ENCODE results near the gene RRAGC. TPM values are rescaled to one million over a fixed set of nuclear protein-coding genes. Genes with fewer than 3 reads are reported as not detected.

The RRAGC gene
- total RNA-seq, 3 donors from 2014 or later, result 29.7 to 41.7 (median 32.5) TPM

DNA sequence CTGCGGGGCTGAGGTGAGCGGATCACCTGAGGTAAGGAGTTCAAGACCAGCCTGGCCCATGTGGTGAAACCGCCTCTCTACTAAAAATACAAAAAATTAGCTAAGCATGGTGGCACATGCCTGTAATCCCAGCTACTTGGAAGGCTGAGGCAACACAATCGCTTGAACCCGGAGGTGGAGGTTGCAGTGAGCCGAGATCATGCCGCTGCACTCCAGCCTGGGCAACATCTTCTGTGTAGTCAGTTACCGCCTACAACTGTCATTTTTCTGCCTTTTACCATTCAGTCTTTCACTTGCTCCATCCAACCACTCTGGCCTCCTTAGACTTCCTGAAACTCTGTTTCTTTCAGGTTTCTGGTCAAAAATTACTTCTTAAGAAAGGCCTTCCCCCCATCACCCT lies 11.4 kb upstream of the RRAGC start:
- TF ChIP-seq, protein P1, sequence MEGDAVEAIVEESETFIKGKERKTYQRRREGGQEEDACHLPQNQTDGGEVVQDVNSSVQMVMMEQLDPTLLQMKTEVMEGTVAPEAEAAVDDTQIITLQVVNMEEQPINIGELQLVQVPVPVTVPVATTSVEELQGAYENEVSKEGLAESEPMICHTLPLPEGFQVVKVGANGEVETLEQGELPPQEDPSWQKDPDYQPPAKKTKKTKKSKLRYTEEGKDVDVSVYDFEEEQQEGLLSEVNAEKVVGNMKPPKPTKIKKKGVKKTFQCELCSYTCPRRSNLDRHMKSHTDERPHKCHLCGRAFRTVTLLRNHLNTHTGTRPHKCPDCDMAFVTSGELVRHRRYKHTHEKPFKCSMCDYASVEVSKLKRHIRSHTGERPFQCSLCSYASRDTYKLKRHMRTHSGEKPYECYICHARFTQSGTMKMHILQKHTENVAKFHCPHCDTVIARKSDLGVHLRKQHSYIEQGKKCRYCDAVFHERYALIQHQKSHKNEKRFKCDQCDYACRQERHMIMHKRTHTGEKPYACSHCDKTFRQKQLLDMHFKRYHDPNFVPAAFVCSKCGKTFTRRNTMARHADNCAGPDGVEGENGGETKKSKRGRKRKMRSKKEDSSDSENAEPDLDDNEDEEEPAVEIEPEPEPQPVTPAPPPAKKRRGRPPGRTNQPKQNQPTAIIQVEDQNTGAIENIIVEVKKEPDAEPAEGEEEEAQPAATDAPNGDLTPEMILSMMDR (IDR thresholded peaks at IDR 0.05), result no peak
- intact Hi-C loops (cut with DNase I, micrococcal nuclease), result no loop called here
- Histone ChIP-seq H3K9me3 (no peaks in the 10 kb centered on the region), H3K4me3 (no peak overlapping the region), H3K4me1 (ENCODE audit: low read depth) (peaks cover 7% of the 10 kb centered on the region), H3K36me3 (ENCODE audit: low read depth) (no peaks in the 10 kb centered on the region)
- DNase-seq, result no peak
- no peak for ATAC-seq

DNA sequence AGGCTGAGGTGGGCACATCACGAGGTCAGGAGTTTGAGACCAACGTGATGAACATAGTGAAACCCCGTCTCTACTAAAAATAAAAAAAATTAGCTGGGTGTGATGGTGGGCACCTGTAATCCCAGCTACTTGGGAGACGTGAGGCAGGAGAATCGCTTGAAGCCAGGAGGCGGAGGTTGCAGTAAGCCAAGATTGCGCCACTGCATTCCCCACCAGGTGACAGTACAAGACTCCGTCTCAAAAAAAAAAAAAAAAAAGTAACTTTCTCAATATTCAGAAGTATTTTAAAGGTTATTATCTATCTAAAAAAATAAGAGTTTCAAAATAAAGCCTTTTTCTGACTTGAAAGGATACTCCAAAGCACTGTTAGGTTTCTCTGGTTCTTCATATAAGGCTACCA lies 7.6 kb upstream of the RRAGC start:
- no peak for DNase-seq
- TF ChIP-seq, protein P1 (IDR thresholded peaks at IDR 0.05), result no peak
- H3K36me3 ChIP-seq (ENCODE audit: low read depth), result no peaks in the 10 kb centered on the region
- no peak overlapping the region for H3K4me3 ChIP-seq
- peaks cover 3% of the 10 kb centered on the region for H3K4me1 ChIP-seq (ENCODE audit: low read depth)
- intact Hi-C loops (cut with DNase I, micrococcal nuclease), result no loop called here
- H3K9me3 ChIP-seq, result no peaks in the 10 kb centered on the region
- no peak for ATAC-seq

DNA sequence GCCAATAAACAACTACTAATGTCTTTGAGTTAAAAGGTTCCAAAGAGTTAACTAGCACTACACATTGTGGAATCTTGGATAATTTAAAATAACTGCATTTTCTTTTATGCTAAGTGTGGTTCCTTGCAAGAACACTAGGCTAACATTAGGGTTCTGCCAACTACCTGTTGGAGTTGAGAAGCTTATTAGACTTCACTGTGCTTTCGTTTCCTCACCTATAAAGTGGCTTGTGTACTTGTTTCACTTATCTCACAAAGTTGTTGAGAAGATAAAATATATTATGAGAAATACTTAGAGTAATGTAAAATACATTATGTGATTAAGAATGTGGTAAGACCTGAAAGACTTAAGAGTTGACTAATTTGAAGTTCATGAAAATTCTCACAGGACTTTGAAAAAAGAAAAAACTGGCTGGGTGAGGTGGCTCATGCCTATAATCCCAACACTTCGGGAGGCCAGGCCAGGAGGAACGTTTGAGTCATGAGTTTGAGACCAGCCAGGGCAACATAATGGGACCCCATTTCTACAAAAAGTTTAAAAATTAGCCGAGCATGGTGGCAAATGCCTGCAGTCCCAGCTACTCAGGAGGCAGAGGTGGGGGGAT lies 5.6 kb upstream of the RRAGC start:
- DNase-seq (no peak), ATAC-seq (no peak)
- intact Hi-C loops (cut with DNase I, micrococcal nuclease), result no loop called here
- Histone ChIP-seq H3K4me3 (no peak overlapping the region), H3K9me3 (no peaks in the 10 kb centered on the region), H3K36me3 (ENCODE audit: low read depth) (no peaks in the 10 kb centered on the region), H3K4me1 (ENCODE audit: low read depth) (peaks cover 7% of the 10 kb centered on the region)
- TF ChIP-seq, protein P1 (IDR thresholded peaks at IDR 0.05), result no peak

DNA sequence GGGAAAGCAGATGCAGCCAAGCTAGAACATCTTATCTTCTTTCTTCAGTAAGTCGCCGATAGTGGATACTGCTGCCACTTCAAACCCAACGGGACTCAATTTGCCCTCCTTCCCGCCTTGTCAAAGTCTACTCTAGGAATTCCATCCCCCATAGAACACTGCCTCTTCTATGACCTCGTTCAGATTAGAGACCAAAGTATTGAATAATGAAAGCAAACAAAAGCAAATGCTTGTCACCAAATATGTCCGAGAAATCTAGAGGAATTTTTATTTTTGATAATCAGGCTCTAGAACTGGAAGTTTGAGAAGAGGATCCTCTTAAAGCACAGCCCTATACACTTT lies 853 bp upstream of the RRAGC start:
- no peak for ATAC-seq
- Histone ChIP-seq H3K9me3 (no peaks in the 10 kb centered on the region), H3K4me1 (ENCODE audit: low read depth) (peaks cover 19% of the 10 kb centered on the region), H3K4me3 (peak overlapping the region; percentile 28), H3K36me3 (ENCODE audit: low read depth) (no peaks in the 10 kb centered on the region)
- no peak for DNase-seq
- TF ChIP-seq, protein P1 (IDR thresholded peaks at IDR 0.05), result no peak
- intact Hi-C loops (cut with DNase I, micrococcal nuclease), result no loop called here

DNA sequence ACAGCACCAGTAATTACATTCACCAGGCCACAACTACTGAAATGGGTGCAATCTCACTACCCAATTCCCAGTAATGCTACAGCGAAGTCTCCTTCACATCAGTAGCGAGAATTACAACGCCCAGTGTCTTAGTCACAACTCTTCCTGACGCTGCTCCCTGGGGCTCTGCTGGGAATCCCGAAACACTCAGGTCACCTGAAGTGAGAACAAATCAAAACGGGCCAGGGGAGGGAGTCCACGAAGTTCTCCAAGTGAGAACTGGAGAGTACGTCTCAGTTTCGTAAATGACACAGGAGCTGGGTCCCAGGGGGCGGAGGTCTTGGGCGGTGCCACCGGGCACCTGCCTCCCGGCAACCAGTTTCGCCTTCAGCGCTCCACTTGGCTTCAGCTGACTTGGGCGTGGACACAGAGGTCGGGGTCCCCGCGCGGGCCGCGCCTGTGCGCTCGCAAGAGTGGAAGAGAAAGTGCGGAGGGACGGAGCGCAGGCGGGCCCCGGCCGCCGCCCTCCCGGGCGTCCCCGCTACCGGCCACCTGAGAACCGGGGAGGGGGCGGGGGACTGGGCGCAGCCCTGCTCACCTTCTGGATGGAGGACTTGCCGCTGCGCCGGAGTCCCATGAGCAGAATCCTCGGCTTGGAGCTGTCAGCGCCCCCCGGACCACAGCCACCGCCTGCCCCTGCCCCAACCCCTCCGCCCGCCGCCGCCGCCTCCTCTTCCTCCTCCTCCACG lies 575 bp downstream of the RRAGC start:
- TF ChIP-seq, protein P1 (IDR thresholded peaks at IDR 0.05), result no peak
- Histone ChIP-seq H3K9me3 (no peaks in the 10 kb centered on the region), H3K4me3 (peak overlapping the region; percentile 91), H3K4me1 (ENCODE audit: low read depth) (peaks cover 19% of the 10 kb centered on the region), H3K36me3 (ENCODE audit: low read depth) (no peaks in the 10 kb centered on the region)
- intact Hi-C loops (cut with DNase I, micrococcal nuclease), result no loop called here
- DNase-seq (peak; percentile 74 to 88 (median 83)), ATAC-seq (peak; percentile 55)

All from mucosa of descending colon (tissue), 3 donors.